Erythroblast (primary cell): Measurements from ENCODE around the gene NPHS1.
"Not testable (repeated sequence)": the region's sequence is repeated elsewhere in the genome, so short reads cannot be mapped to it uniquely, and the experiment has no call there.

Experiments used
- GATA1 ChIP-seq: IDR thresholded peaks from 2 replicates; pipeline ENCODE4 v1.6.1; 2011; ENCODE audit warnings: low read depth, mild to moderate bottlenecking, control low read depth, low read length, moderate library complexity
- POLR2A ChIP-seq: IDR thresholded peaks from 2 replicates; pipeline ENCODE4 v1.6.1; 2011; ENCODE audit warnings: mild to moderate bottlenecking, low read length

- TF ChIP-seq POLR2A, GATA1: not testable (repeated sequence)
Observed at GRCh38 chr19:35870124-35870736, 17.9 kb upstream of the NPHS1 start.
